Transverse colon (tissue), 3 donors: ENCODE data around the gene PNMA3.
"Not testable (repeated sequence)": the region's sequence is repeated elsewhere in the genome, so short reads cannot be mapped to it uniquely, and the experiment has no call there.

Experiments used
- POLR2A ChIP-seq: fragments of 450-650 bp; IDR thresholded peaks from one replicate; pipeline ENCODE4 v1.6.1; 2016; ENCODE audit warnings: antibody characterized with exemption, mild to moderate bottlenecking, moderate library complexity
- TF ChIP-seq, protein P1 (sequence below), 5 experiments: fragments of 200-600 bp in 3 of 5; fragments of 450-650 bp in 2 of 5; sonication (generic) in 3 of 5; IDR thresholded peaks; 1 replicate in 2 of 5; 2 replicates in 3 of 5; pipeline ENCODE4 v1.5.1; 2016 to 2017; ENCODE audit warnings: antibody characterized with exemption in 5 of 5, inconsistent platforms in 3 of 5, mild to moderate bottlenecking in 2 of 5, moderate library complexity in 1 of 5

DNA sequence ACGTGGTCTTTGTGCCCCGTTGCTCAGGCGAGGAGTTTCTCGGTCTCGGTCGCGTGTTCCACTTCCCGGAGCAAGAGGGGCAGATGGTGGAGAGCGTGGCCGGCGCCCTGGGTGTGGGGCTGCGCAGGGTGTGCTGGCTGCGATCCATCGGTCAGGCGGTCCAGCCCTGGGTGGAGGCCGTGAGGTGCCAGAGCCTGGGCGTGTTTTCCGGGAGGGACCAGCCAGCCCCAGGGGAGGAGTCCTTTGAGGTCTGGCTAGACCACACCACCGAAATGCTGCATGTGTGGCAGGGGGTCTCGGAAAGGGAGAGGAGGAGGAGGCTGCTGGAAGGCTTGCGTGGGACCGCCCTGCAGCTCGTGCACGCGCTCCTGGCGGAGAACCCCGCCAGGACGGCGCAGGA is 17.1 kb downstream of the PNMA3 start:
- TF ChIP-seq, protein P1, sequence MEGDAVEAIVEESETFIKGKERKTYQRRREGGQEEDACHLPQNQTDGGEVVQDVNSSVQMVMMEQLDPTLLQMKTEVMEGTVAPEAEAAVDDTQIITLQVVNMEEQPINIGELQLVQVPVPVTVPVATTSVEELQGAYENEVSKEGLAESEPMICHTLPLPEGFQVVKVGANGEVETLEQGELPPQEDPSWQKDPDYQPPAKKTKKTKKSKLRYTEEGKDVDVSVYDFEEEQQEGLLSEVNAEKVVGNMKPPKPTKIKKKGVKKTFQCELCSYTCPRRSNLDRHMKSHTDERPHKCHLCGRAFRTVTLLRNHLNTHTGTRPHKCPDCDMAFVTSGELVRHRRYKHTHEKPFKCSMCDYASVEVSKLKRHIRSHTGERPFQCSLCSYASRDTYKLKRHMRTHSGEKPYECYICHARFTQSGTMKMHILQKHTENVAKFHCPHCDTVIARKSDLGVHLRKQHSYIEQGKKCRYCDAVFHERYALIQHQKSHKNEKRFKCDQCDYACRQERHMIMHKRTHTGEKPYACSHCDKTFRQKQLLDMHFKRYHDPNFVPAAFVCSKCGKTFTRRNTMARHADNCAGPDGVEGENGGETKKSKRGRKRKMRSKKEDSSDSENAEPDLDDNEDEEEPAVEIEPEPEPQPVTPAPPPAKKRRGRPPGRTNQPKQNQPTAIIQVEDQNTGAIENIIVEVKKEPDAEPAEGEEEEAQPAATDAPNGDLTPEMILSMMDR (IDR thresholded peaks at IDR 0.05): not testable (repeated sequence)
- TF ChIP-seq POLR2A: not testable (repeated sequence)
